Endothelial cell of umbilical vein (primary cell): ENCODE results near the gene KRT8.

ENCODE experiments used
- CTCF ChIP-seq, 2 donors: IDR thresholded peaks; 1 replicate in 1 of 2; 2 replicates in 1 of 2; pipeline ENCODE4 v1.5.1; 2011; ENCODE audit warnings: low read length in 2 of 2, mild to moderate bottlenecking in 2 of 2, moderate library complexity in 2 of 2, control low read depth in 1 of 2, inconsistent platforms in 1 of 2, low read depth in 1 of 2; ENCODE audit not compliant: insufficient read depth in 1 of 2; ENCODE audit errors: extremely low read depth in 1 of 2
- MYC ChIP-seq: IDR thresholded peaks from one replicate; pipeline ENCODE4 v1.6.1; 2011; ENCODE audit warnings: mild to moderate bottlenecking, low read depth, low read length
- POLR2A ChIP-seq: IDR thresholded peaks from 2 replicates; pipeline ENCODE4 v1.6.1; 2012; ENCODE audit warnings: low read depth, mild to moderate bottlenecking, control low read depth, low read length

- no peak for TF ChIP-seq CTCF (IDR thresholded peaks at IDR 0.05; ENCODE audit: extremely low read depth in 1 of 2, insufficient read depth in 1 of 2, low read depth in 1 of 2, low read length in 2 of 2)
- TF ChIP-seq POLR2A, result no peak
- TF ChIP-seq MYC, result no peak
Observed at GRCh38 chr12:52951640-52952039, 46.8 kb upstream of the KRT8 start.
